ENCODE results near the gene FHOD3. TPM values are rescaled to one million over a fixed set of nuclear protein-coding genes. Genes with fewer than 3 reads are reported as not detected.
A peak's percentile ranks its signal among the peaks of the same experiment; 100 is the strongest.

Gene FHOD3
- total RNA-seq, 1 experiment from 2014 or later = 0.10 TPM

DNA sequence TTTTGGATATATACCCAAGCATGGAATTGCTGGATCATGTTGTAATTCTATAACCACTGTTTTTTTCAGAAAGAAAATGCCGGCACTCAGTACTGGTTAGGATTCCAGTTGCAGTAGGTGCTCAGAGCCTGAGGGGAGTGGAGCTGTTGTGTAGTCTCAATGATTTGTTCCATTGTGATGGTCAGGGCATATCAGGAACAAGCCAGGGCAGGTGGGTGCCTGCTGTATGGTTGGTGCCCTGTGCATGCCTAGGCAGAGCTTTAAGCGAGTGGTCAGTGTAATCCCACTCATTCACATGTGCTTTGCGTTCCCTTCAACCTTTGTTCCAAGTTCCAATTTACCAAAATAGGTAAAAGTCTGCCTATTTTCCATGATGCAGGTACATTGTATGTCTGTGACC, 100.9 kb downstream of the FHOD3 start:
- Histone ChIP-seq H3K36me3 (no peaks in the 10 kb centered on the region), H3K9me3 (no peaks in the 10 kb centered on the region; the same call in 1 of the 2 replicates), H3K4me3 (no peak overlapping the region), H3K27me3 (peaks cover 2% of the 10 kb centered on the region; the same call in 1 of the 2 replicates)
- no peak for DNase-seq

- peaks cover 2% of the 10 kb centered on the region; the same call in 1 of the 2 replicates for H3K27me3 ChIP-seq
- no peaks in the 10 kb centered on the region for H3K36me3 ChIP-seq
- no peak overlapping the region for H3K4me3 ChIP-seq
- DNase-seq = no peak
- no peaks in the 10 kb centered on the region; the same call in 1 of the 2 replicates for H3K9me3 ChIP-seq
These were observed 101.5 kb downstream of the FHOD3 start for GRCh38 chr18:36399055-36399454.

GRCh38 chr18:36401462-36401861, 103.9 kb downstream of the FHOD3 start:
- no peak for DNase-seq
- Histone ChIP-seq H3K4me3 (no peak overlapping the region), H3K9me3 (no peaks in the 10 kb centered on the region), H3K27me3 (peaks cover 1% of the 10 kb centered on the region; the same call in 1 of the 2 replicates), H3K36me3 (no peaks in the 10 kb centered on the region)

DNA sequence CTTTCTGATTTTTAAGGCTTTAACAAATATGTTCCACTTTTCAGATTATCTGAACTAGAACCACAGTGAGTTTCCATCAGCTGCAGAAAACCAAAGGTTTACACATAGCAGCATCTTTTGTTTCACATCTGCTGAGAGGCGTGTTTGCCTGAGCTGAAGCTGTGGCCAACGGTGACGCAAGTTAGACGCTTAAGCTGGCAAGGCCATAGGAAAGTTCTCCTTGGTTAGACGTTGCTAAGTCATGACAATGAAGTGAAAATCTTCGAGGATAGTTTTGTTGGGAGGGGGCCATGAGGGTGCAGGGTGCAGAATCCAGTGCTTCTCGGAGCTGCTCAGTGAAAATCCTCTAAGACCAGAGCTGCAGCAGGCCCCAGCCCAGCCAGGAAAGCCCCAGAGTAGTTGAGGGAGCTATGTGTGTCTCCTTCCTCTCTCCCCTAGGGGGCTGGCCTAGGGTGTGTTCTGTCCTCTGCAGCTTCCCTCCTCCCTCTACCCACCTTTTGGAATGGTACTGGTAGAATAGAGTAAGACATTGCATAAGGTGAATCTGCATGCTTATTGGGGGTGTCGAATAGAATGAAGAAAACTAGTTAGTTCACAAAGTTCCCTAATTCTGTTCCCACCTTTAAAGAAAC, 105.4 kb downstream of the FHOD3 start:
- Histone ChIP-seq H3K4me3 (no peak overlapping the region), H3K36me3 (no peaks in the 10 kb centered on the region), H3K9me3 (no peaks in the 10 kb centered on the region), H3K27me3 (no peaks in the 10 kb centered on the region)
- DNase-seq = no peak

DNA sequence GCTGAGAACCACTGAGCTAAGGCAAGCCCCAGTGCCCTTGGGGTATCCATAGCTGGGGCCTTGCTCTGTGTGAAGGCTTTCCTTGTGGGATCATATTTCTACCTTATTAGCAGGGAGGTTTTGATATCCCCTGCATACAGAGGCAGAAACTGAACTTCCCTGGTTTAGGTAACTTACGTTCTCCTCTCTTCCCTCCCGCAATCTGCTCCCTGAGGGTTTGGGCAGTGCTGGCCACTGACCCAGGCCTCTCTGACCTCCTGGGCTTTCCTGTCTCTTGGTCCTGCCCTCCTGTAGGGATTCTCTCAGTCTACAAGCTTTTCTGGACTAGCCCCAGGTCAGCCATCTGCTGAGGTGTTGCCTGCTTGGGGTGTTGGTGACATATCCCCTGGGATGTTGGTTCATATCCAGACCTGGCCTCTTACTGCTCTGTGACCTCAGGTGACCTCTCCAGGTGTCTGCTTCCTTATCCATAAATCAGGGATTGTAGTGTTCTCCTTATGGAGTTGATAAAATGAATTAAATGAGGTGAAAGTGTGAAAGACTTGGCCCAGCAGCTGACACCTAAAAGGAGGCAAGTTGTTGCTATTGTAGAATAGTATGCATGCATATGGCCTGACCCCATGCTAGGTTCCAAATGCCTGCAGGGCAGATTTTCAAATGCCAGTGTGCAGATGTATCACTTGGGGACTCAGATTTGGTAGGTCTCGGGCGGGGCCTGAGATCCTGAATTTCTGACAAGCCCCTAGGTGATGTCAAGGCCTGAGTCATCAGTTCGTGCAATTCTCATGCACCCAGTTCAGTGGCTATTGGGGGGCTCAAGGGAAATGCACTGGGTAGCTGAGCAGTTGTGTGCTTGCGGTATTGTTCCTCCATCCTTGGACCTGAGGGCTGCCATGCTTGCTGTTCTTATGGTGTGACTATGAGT, 106.6 kb downstream of the FHOD3 start:
- Histone ChIP-seq H3K9me3 (no peaks in the 10 kb centered on the region), H3K4me3 (no peak overlapping the region), H3K27me3 (no peaks in the 10 kb centered on the region), H3K36me3 (no peaks in the 10 kb centered on the region)
- no peak for DNase-seq

DNA sequence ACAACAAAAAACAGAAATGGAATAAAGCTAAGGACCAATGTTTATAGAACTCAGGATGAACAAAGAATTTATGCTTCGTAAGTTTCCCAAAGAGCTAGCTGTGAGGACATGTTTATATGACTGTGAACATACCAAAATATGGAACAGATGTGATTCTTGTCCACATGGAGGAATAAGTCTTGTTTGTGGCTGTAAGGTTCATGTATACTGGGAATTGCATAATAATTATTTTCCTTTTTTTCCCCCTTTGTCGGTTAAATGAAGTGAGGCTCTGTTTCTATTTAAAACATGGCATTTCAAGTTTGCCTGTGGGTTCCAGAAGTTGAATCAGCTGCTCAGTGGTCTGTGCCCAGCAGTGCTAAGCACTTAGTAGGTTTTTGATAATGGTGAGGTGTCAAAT, 108.1 kb downstream of the FHOD3 start:
- Histone ChIP-seq H3K36me3 (no peaks in the 10 kb centered on the region), H3K9me3 (no peaks in the 10 kb centered on the region), H3K4me3 (no peak overlapping the region), H3K27me3 (no peaks in the 10 kb centered on the region)
- no peak for DNase-seq

DNA sequence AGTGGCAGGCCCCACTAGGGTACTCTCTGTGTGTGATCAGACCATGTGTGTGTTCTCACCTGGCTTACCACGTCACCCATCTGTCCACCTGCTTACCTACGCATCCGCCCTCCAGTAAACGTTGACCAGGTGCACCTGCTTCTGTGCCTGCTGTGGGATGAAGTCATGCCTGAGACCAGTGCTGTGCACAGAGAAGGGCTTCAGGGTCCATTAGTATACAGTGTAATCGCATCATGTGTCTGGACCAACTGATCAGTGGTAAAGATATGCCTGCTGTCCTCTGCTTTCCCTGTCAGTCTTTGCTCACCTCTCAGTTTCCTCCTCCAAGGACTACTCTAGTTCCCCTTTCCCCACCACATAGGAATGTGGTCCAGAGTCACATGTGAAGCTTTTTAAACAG, 109.3 kb downstream of the FHOD3 start:
- H3K9me3 ChIP-seq = no peaks in the 10 kb centered on the region
- no peaks in the 10 kb centered on the region for H3K36me3 ChIP-seq
- DNase-seq = no peak
- no peaks in the 10 kb centered on the region for H3K27me3 ChIP-seq
- no peak overlapping the region for H3K4me3 ChIP-seq

DNA sequence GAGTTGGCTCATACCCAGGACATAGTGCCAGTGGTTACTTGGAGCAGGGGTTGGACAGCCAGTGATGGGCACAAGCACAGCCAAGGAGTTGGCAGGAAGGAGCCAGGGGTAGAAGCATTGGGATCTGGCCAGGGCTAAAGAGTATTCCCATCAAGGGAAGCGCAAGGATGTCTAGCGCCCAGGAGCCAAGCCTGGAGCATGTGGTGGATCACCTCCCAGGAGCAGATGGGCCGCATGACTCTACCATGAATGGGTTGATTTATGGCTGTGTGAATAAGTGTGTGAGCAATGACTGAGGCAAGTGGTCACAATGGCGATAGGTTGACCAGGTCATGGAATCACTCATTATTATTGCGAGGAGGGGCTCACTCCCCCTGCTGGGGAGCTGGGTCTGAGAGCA, 111.1 kb downstream of the FHOD3 start:
- DNase-seq = no peak
- Histone ChIP-seq H3K9me3 (no peaks in the 10 kb centered on the region), H3K4me3 (no peak overlapping the region), H3K27me3 (no peaks in the 10 kb centered on the region), H3K36me3 (no peaks in the 10 kb centered on the region)

GRCh38 chr18:36409779-36410178, 112.3 kb downstream of the FHOD3 start:
- DNase-seq = no peak
- Histone ChIP-seq H3K9me3 (no peaks in the 10 kb centered on the region), H3K27me3 (no peaks in the 10 kb centered on the region), H3K36me3 (no peaks in the 10 kb centered on the region), H3K4me3 (no peak overlapping the region)

GRCh38 chr18:36410346-36410745, 112.8 kb downstream of the FHOD3 start:
- H3K27me3 ChIP-seq = no peaks in the 10 kb centered on the region
- no peaks in the 10 kb centered on the region for H3K36me3 ChIP-seq
- DNase-seq = no peak
- no peak overlapping the region for H3K4me3 ChIP-seq
- no peaks in the 10 kb centered on the region for H3K9me3 ChIP-seq

DNA sequence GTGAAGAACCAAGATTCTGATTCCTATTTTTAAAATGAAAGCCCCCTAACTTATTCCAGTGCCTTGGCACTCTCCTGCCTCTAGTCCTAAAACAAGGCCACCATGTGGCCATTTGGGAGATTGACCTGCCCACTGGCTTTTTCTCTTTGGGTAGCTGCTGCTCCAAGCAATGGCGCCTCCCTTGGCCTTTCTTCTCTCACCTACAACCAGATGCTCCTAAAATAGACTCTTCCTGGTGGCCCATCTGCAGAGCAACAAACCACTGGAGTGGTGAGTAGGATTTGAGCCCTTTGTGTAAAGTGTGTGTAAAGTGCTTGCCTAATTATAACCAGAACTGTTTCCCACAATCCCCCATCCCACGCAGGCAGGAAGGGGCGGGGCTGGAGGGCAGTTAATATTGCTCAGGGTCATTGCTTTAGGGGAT, 114.2 kb downstream of the FHOD3 start:
- no peak overlapping the region for H3K4me3 ChIP-seq
- no peaks in the 10 kb centered on the region for H3K27me3 ChIP-seq
- no peaks in the 10 kb centered on the region for H3K9me3 ChIP-seq
- DNase-seq = peak; percentile 13
- no peaks in the 10 kb centered on the region for H3K36me3 ChIP-seq

- Histone ChIP-seq H3K4me3 (no peak overlapping the region), H3K9me3 (no peaks in the 10 kb centered on the region), H3K27me3 (no peaks in the 10 kb centered on the region), H3K36me3 (no peaks in the 10 kb centered on the region)
- no peak for DNase-seq
These were observed 115.3 kb downstream of the FHOD3 start for GRCh38 chr18:36412778-36413177.

- no peaks in the 10 kb centered on the region for H3K27me3 ChIP-seq
- H3K9me3 ChIP-seq = no peaks in the 10 kb centered on the region
- H3K4me3 ChIP-seq = no peak overlapping the region
- no peaks in the 10 kb centered on the region for H3K36me3 ChIP-seq
- DNase-seq = no peak
These were observed 117.7 kb downstream of the FHOD3 start for GRCh38 chr18:36415171-36415570.

DNA sequence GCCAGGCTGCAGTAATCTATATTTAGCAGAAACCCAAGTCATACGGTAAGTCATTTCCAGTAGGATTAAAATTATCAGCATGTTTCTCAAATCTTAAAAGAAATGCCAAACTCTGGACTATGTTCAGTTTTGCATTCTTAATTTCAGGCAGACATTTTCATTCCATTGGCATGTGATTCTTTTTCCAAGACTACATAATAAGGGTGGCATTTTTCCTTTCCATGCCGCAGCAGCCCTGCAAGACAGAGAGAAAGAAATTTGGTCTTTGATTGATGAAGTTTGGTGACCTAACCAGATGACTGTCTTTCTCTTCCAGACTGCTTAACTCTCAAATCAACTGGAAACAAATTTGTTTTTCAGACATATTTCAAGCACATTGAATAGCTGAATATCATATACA, 118.1 kb downstream of the FHOD3 start:
- H3K9me3 ChIP-seq = no peaks in the 10 kb centered on the region
- H3K27me3 ChIP-seq = no peaks in the 10 kb centered on the region
- H3K36me3 ChIP-seq = no peaks in the 10 kb centered on the region
- H3K4me3 ChIP-seq = no peak overlapping the region
- no peak for DNase-seq

GRCh38 chr18:36419188-36419899, 121.8 kb downstream of the FHOD3 start:
- no peak overlapping the region for H3K4me3 ChIP-seq
- H3K27me3 ChIP-seq = no peaks in the 10 kb centered on the region
- no peak for DNase-seq
- no peaks in the 10 kb centered on the region for H3K9me3 ChIP-seq
- no peaks in the 10 kb centered on the region for H3K36me3 ChIP-seq

DNA sequence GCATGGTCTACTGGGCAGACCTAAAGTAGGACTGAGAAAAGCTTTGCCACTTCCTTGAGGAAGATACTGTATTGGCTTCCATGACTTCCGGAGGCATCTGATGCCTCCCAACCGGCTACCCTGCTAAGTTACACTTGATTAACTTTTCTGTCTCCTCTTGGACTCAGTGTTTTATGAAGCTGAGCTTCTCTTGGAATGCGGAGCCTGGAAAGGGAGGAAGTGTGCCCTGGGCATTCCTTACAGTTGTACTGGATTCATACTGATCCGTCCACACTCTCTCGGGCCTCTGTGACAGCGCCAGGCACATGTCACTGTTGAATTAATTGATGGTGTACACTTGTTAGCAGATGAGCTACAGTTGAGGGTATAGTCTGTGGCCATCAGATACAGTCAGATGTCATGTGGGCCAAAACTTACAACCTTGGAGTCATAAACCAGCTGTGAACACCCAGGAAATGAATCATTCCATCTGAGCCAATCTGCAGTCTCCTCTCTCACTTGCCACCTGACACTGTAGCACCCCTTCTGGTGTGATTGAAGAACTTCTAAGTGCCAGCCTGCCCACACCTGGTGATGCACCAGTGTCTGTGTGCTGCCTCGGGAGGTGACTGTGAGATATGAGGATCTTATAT, 122.5 kb downstream of the FHOD3 start:
- Histone ChIP-seq H3K9me3 (no peaks in the 10 kb centered on the region), H3K27me3 (no peaks in the 10 kb centered on the region), H3K4me3 (no peak overlapping the region), H3K36me3 (no peaks in the 10 kb centered on the region)
- DNase-seq = peak; percentile 13

DNA sequence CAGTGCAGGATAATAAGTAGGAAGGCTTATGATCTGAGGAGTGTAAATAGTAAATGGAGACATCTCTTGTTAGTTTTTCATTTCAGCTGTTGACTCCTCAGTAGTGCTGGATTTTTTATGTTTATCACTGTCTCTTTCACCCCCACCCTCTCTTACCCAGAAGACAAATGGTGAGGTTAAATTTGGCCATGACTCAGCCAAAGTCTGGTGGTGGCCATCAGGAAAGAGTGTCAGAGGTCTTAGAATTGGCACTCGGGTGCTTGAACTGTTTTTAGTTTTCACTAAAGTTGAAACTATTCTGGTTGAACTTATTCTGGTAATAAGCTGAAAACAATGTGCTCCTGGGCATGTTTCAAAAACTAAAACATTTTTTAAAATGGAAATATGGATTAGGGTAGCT, 123.3 kb downstream of the FHOD3 start:
- Histone ChIP-seq H3K4me3 (no peak overlapping the region), H3K36me3 (no peaks in the 10 kb centered on the region), H3K9me3 (no peaks in the 10 kb centered on the region), H3K27me3 (no peaks in the 10 kb centered on the region)
- DNase-seq = no peak

Measured in MG63 (cell line).